ENCODE results near the gene MGRN1. TPM values are rescaled to one million over a fixed set of nuclear protein-coding genes. Genes with fewer than 3 reads are reported as not detected.

Gene MGRN1
- total and polyA plus RNA-seq, 4 donors: 15.4 to 77.7 (median 42.9) TPM

- no peaks in the 10 kb centered on the region for H3K4me1 ChIP-seq (ENCODE audit: control insufficient read depth in 1 of 2, insufficient read depth in 2 of 2, low read length in 2 of 2)
- H3K4me3 ChIP-seq (ENCODE audit: low read length in 2 of 2): peak overlapping the region; percentile 64 to 98
- no peak overlapping the region for H3K27ac ChIP-seq (ENCODE audit: low read depth in 1 of 2, low read length in 2 of 2)
- no peaks in the 10 kb centered on the region for H3K9me3 ChIP-seq (ENCODE audit: control insufficient read depth, low read length)
- 5 to 6% methylated on average over 11 of the region's 11 CpGs for WGBS, 2 donors
- DNase-seq: no peak
- no peak for ATAC-seq (ENCODE audit: low FRiP score)
- no peaks in the 10 kb centered on the region for H3K27me3 ChIP-seq (ENCODE audit: control insufficient read depth in 1 of 2, insufficient read depth in 2 of 2, low read length in 1 of 2)
- no peaks in the 10 kb centered on the region for H3K36me3 ChIP-seq (ENCODE audit: control insufficient read depth in 1 of 2, insufficient read depth in 2 of 2, low read length in 1 of 2)
- intact Hi-C loops (cut with DNase I): no loop called here
Measured at GRCh38 chr16:4625560-4626159, 1.0 kb downstream of the MGRN1 start.

GRCh38 chr16:4626396-4626795 is 1.8 kb downstream of the MGRN1 start:
- WGBS, 2 donors: 57 to 61% methylated on average over 6 of the region's 6 CpGs
- Histone ChIP-seq H3K36me3 (ENCODE audit: control insufficient read depth in 1 of 2, insufficient read depth in 2 of 2, low read length in 1 of 2) (no peaks in the 10 kb centered on the region), H3K27ac (ENCODE audit: low read depth in 1 of 2, low read length in 2 of 2) (no peak overlapping the region), H3K9me3 (ENCODE audit: control insufficient read depth, low read length) (no peaks in the 10 kb centered on the region), H3K4me1 (ENCODE audit: control insufficient read depth in 1 of 2, insufficient read depth in 2 of 2, low read length in 2 of 2) (no peaks in the 10 kb centered on the region), H3K4me3 (ENCODE audit: low read length in 2 of 2) (no peak overlapping the region), H3K27me3 (ENCODE audit: control insufficient read depth in 1 of 2, insufficient read depth in 2 of 2, low read length in 1 of 2) (no peaks in the 10 kb centered on the region)
- intact Hi-C loops (cut with DNase I): no loop called here
- DNase-seq (no peak), ATAC-seq (ENCODE audit: low FRiP score) (no peak)

- H3K27me3 ChIP-seq (ENCODE audit: control insufficient read depth in 1 of 2, insufficient read depth in 2 of 2, low read length in 1 of 2): no peaks in the 10 kb centered on the region
- no peak overlapping the region for H3K27ac ChIP-seq (ENCODE audit: low read depth in 1 of 2, low read length in 2 of 2)
- H3K36me3 ChIP-seq (ENCODE audit: control insufficient read depth in 1 of 2, insufficient read depth in 2 of 2, low read length in 1 of 2): no peaks in the 10 kb centered on the region
- no peak overlapping the region for H3K4me3 ChIP-seq (ENCODE audit: low read length in 2 of 2)
- ATAC-seq (ENCODE audit: low FRiP score) (no peak), DNase-seq (no peak)
- 95% methylated on average over 9 of the region's 9 CpGs for WGBS, 2 donors
- H3K9me3 ChIP-seq (ENCODE audit: control insufficient read depth, low read length): no peaks in the 10 kb centered on the region
- no peaks in the 10 kb centered on the region for H3K4me1 ChIP-seq (ENCODE audit: control insufficient read depth in 1 of 2, insufficient read depth in 2 of 2, low read length in 2 of 2)
- intact Hi-C loops (cut with DNase I): no loop called here
Measured at GRCh38 chr16:4628283-4628682, 3.7 kb downstream of the MGRN1 start.

- Histone ChIP-seq H3K9me3 (ENCODE audit: control insufficient read depth, low read length) (no peaks in the 10 kb centered on the region), H3K27ac (ENCODE audit: low read depth in 1 of 2, low read length in 2 of 2) (no peak overlapping the region), H3K27me3 (ENCODE audit: control insufficient read depth in 1 of 2, insufficient read depth in 2 of 2, low read length in 1 of 2) (no peaks in the 10 kb centered on the region), H3K4me3 (ENCODE audit: low read length in 2 of 2) (no peak overlapping the region), H3K36me3 (ENCODE audit: control insufficient read depth in 1 of 2, insufficient read depth in 2 of 2, low read length in 1 of 2) (no peaks in the 10 kb centered on the region), H3K4me1 (ENCODE audit: control insufficient read depth in 1 of 2, insufficient read depth in 2 of 2, low read length in 2 of 2) (no peaks in the 10 kb centered on the region)
- DNase-seq: no peak
- no peak for ATAC-seq (ENCODE audit: low FRiP score)
- 94 to 97% methylated on average over 1 of the region's 1 CpG for WGBS, 2 donors
- intact Hi-C loops (cut with DNase I): no loop called here
Measured at GRCh38 chr16:4631444-4631843, 6.8 kb downstream of the MGRN1 start.

- no peak overlapping the region for H3K4me3 ChIP-seq (ENCODE audit: low read length in 2 of 2)
- no peaks in the 10 kb centered on the region for H3K27me3 ChIP-seq (ENCODE audit: control insufficient read depth in 1 of 2, insufficient read depth in 2 of 2, low read length in 1 of 2)
- no peaks in the 10 kb centered on the region for H3K9me3 ChIP-seq (ENCODE audit: control insufficient read depth, low read length)
- no peaks in the 10 kb centered on the region for H3K4me1 ChIP-seq (ENCODE audit: control insufficient read depth in 1 of 2, insufficient read depth in 2 of 2, low read length in 2 of 2)
- H3K27ac ChIP-seq (ENCODE audit: low read depth in 1 of 2, low read length in 2 of 2): no peak overlapping the region
- no peak for ATAC-seq (ENCODE audit: low FRiP score)
- H3K36me3 ChIP-seq (ENCODE audit: control insufficient read depth in 1 of 2, insufficient read depth in 2 of 2, low read length in 1 of 2): no peaks in the 10 kb centered on the region
- WGBS, 2 donors: 91 to 93% methylated on average over 20 of the region's 20 CpGs
- DNase-seq: no peak
- intact Hi-C loops (cut with DNase I): no loop called here
Measured at GRCh38 chr16:4633910-4634635, 9.4 kb downstream of the MGRN1 start.

GRCh38 chr16:4634768-4635167 is 10.1 kb downstream of the MGRN1 start:
- ATAC-seq (ENCODE audit: low FRiP score) (no peak), DNase-seq (no peak)
- no peak overlapping the region for H3K4me3 ChIP-seq (ENCODE audit: low read length in 2 of 2)
- H3K27ac ChIP-seq (ENCODE audit: low read depth in 1 of 2, low read length in 2 of 2): no peak overlapping the region
- intact Hi-C loops (cut with DNase I): no loop called here
- H3K27me3 ChIP-seq (ENCODE audit: control insufficient read depth in 1 of 2, insufficient read depth in 2 of 2, low read length in 1 of 2): no peaks in the 10 kb centered on the region
- no peaks in the 10 kb centered on the region for H3K36me3 ChIP-seq (ENCODE audit: control insufficient read depth in 1 of 2, insufficient read depth in 2 of 2, low read length in 1 of 2)
- H3K9me3 ChIP-seq (ENCODE audit: control insufficient read depth, low read length): no peaks in the 10 kb centered on the region
- whole genome bisulfite sequencing, 2 donors: 90 to 91% methylated on average over 12 of the region's 12 CpGs
- no peaks in the 10 kb centered on the region for H3K4me1 ChIP-seq (ENCODE audit: control insufficient read depth in 1 of 2, insufficient read depth in 2 of 2, low read length in 2 of 2)

- intact Hi-C loops (cut with DNase I): no loop called here
- Histone ChIP-seq H3K9me3 (ENCODE audit: control insufficient read depth, low read length) (no peaks in the 10 kb centered on the region), H3K4me1 (ENCODE audit: control insufficient read depth in 1 of 2, insufficient read depth in 2 of 2, low read length in 2 of 2) (no peaks in the 10 kb centered on the region), H3K27ac (ENCODE audit: low read depth in 1 of 2, low read length in 2 of 2) (no peak overlapping the region), H3K27me3 (ENCODE audit: control insufficient read depth in 1 of 2, insufficient read depth in 2 of 2, low read length in 1 of 2) (no peaks in the 10 kb centered on the region), H3K4me3 (ENCODE audit: low read length in 2 of 2) (no peak overlapping the region), H3K36me3 (ENCODE audit: control insufficient read depth in 1 of 2, insufficient read depth in 2 of 2, low read length in 1 of 2) (no peaks in the 10 kb centered on the region)
- 91 to 92% methylated on average over 13 of the region's 13 CpGs for WGBS, 2 donors
- no peak for ATAC-seq (ENCODE audit: low FRiP score)
- DNase-seq: no peak
Measured at GRCh38 chr16:4636196-4636595, 11.6 kb downstream of the MGRN1 start.

GRCh38 chr16:4637501-4638166 is 13.0 kb downstream of the MGRN1 start:
- intact Hi-C loops (cut with DNase I): no loop called here
- H3K36me3 ChIP-seq (ENCODE audit: control insufficient read depth in 1 of 2, insufficient read depth in 2 of 2, low read length in 1 of 2): no peaks in the 10 kb centered on the region
- ATAC-seq (ENCODE audit: low FRiP score): peak; percentile 29
- H3K4me1 ChIP-seq (ENCODE audit: control insufficient read depth in 1 of 2, insufficient read depth in 2 of 2, low read length in 2 of 2): no peaks in the 10 kb centered on the region
- DNase-seq: no peak
- H3K9me3 ChIP-seq (ENCODE audit: control insufficient read depth, low read length): no peaks in the 10 kb centered on the region
- H3K4me3 ChIP-seq (ENCODE audit: low read length in 2 of 2): no peak overlapping the region
- no peak overlapping the region for H3K27ac ChIP-seq (ENCODE audit: low read depth in 1 of 2, low read length in 2 of 2)
- 48 to 50% methylated on average over 21 of the region's 21 CpGs for WGBS, 2 donors
- H3K27me3 ChIP-seq (ENCODE audit: control insufficient read depth in 1 of 2, insufficient read depth in 2 of 2, low read length in 1 of 2): no peaks in the 10 kb centered on the region
